ENCODE results near the gene SNRNP48.

Gene SNRNP48

DNA sequence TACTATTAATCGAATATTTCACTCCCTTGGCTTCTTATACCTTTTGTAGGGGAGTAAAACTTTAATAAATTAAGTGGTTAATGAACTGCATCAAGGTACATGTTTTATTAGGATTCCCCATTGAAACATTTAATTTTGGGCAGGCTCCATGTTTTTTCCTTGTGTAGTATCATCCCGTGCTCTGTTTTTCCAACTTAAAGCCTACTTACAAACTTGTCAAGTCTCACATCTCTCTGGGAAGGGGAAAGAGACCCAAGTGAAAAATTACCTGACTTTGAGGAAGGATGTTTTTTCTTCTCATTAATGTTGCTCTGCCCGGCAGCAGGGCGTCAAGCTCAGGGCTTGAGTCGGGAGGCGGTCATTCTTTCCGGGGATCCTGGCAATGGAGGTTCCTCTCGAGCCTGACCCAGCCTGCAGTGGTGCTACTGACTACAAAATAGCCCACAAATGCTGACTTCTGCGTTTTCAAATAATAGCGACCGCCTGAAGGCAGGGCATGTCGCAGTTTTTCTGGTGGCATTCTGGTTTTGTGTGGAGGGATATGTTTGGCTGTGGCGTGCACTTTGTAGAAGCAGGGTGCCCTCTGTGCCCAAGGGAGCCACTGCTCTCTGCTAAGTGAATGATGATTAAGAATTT, 46.1 kb upstream of the SNRNP48 start:
- no peak overlapping the region for H3K4me3 ChIP-seq (ENCODE audit: low read depth, low read length)
- TF ChIP-seq, protein P1, sequence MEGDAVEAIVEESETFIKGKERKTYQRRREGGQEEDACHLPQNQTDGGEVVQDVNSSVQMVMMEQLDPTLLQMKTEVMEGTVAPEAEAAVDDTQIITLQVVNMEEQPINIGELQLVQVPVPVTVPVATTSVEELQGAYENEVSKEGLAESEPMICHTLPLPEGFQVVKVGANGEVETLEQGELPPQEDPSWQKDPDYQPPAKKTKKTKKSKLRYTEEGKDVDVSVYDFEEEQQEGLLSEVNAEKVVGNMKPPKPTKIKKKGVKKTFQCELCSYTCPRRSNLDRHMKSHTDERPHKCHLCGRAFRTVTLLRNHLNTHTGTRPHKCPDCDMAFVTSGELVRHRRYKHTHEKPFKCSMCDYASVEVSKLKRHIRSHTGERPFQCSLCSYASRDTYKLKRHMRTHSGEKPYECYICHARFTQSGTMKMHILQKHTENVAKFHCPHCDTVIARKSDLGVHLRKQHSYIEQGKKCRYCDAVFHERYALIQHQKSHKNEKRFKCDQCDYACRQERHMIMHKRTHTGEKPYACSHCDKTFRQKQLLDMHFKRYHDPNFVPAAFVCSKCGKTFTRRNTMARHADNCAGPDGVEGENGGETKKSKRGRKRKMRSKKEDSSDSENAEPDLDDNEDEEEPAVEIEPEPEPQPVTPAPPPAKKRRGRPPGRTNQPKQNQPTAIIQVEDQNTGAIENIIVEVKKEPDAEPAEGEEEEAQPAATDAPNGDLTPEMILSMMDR (IDR thresholded peaks at IDR 0.05; ENCODE audit: low read depth, low read length, missing control alignments) = no peak
- DNase-seq (ENCODE audit: low read depth) = no peak

DNA sequence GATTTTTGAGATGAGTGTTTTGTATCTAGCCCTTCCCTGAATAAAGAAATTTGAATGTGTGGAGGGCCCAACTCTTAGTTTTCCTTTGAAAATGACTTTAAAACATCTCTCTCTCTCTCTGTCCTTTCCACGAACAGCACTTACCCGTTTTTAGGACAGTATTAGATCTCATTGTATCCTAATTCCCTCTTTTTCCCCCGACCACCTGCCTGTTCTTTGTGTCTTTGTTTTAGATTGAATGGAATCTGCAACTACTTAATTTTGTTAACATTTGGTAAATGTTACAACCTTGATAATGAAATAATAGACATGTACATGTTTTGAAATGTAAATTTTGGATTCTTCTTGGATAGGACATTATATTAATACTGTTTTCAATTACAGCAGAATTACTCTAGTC, 45.4 kb upstream of the SNRNP48 start:
- no peak overlapping the region for H3K4me3 ChIP-seq (ENCODE audit: low read depth, low read length)
- no peak for DNase-seq (ENCODE audit: low read depth)
- TF ChIP-seq, protein P1 (IDR thresholded peaks at IDR 0.05; ENCODE audit: low read depth, low read length, missing control alignments) = no peak

DNA sequence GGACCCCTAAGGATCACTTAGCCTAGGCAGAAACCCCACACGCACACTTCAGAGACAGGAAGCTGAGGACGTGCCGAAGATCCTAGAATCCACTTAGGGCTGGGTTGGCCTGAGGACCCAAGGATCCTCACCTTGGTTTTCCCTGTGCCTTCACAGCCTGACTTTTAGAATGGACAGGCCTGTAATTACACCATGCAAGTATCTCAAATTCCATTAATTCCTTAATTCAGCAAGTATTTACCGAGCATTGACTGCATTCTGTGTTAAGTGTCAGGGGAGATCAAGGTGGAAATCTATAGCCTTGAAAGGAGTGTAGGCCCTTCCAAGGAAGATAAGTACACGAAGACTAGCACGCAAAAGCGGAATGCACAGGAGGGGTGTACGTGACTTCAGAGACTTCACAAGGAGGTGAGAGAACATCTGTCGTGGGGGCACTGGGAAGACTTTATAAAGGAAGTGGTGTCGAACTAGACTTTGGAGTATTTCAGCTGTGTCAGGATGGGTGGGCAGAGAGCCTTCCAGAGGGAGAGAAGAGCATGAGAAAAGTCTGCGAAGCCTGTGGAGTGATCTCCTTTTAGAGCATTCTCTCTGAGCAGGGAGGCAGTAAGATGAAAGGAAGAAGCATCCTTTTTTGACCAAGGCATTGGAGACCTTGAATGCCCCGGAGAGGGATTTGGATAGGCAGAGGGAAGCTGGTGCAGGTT, 44.5 kb upstream of the SNRNP48 start:
- TF ChIP-seq, protein P1 (IDR thresholded peaks at IDR 0.05; ENCODE audit: low read depth, low read length, missing control alignments) = no peak
- DNase-seq (ENCODE audit: low read depth) = no peak
- H3K4me3 ChIP-seq (ENCODE audit: low read depth, low read length) = no peak overlapping the region

DNA sequence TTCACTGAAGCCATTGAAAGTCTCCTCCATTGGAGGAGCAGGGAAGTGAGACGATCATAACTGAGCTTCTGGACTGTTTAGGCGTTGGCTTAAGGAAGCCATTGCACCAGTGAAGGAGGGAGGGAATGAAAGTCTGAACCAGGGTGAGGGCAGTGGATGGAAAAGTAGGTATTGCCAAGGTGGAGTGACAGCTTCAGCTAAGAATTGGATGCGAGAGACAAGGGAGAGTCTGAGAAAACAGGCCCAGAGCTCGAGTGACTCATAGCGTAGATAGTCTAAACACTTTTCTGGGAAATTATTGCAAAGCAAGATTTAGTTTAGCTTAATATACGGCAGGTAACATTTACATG, 44.0 kb upstream of the SNRNP48 start:
- DNase-seq (ENCODE audit: low read depth) = no peak
- no peak overlapping the region for H3K4me3 ChIP-seq (ENCODE audit: low read depth, low read length)
- TF ChIP-seq, protein P1 (IDR thresholded peaks at IDR 0.05; ENCODE audit: low read depth, low read length, missing control alignments) = no peak

DNA sequence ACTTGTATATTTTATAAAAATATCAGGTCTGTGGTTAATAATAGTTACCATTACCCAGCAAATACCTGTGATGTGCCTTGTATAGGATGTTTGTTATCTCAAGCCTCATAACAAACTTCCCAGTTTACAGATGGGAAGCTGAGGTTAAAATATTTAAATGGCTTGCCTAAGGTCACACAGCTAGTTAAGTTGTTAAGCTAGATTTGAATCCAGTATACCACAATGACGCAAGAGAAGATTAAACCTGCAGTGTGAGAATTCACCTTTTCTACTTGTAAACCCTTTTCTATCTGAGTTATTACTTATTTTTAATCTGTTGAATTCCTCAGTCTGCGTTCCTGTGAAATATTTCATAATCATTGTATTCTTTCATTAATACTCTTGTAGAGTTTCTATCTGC, 43.6 kb upstream of the SNRNP48 start:
- TF ChIP-seq, protein P1 (IDR thresholded peaks at IDR 0.05; ENCODE audit: low read depth, low read length, missing control alignments) = no peak
- DNase-seq (ENCODE audit: low read depth) = no peak
- no peak overlapping the region for H3K4me3 ChIP-seq (ENCODE audit: low read depth, low read length)

DNA sequence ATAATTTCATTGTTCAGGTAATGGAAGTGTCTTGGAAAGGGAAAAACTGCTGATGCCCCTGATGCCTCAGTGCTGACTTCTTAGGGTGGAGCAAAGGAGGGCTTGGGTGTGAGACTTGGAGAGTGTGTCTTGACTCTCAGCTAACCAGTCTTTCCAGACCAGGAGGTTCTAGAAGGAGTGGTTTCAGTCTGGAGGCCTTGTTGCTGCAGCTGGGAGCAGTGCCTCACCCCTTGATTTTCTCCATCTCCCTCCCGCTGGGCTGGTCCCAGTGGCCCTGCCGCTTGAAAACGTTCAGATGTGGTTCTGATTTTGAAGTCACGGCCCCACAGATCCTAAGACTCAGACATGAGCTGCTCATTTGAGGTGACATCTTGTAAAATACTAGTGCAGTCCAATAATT, 43.1 kb upstream of the SNRNP48 start:
- no peak for DNase-seq (ENCODE audit: low read depth)
- H3K4me3 ChIP-seq (ENCODE audit: low read depth, low read length) = no peak overlapping the region
- TF ChIP-seq, protein P1 (IDR thresholded peaks at IDR 0.05; ENCODE audit: low read depth, low read length, missing control alignments) = no peak

DNA sequence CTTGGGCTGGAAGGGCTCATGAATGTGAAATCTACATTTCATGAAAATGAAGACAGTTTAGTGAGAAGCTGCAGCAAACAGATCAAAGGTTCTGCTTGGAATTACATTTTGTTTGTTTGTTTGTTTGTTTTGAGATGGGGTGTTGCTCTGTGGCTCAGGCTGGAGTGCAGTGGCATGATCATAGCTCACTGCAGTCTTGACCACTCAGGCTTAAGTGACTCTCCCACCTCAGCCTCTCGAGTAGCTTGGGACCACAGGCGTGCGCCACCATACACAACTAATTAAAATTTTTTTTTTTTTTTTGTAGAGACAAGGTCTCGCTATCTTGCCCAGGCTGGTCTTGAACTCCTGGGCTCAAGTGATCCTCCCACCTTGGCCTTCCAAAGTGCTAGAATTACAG, 42.7 kb upstream of the SNRNP48 start:
- no peak for DNase-seq (ENCODE audit: low read depth)
- no peak overlapping the region for H3K4me3 ChIP-seq (ENCODE audit: low read depth, low read length)
- TF ChIP-seq, protein P1 (IDR thresholded peaks at IDR 0.05; ENCODE audit: low read depth, low read length, missing control alignments) = no peak

Measured in GM12864 (cell line).